Thoracic aorta (tissue), 2 donors: Measurements from ENCODE around the gene TPRG1. TPM values are rescaled to one million over a fixed set of nuclear protein-coding genes. Genes with fewer than 3 reads are reported as not detected.
"Not testable (repeated sequence)": the region's sequence is repeated elsewhere in the genome, so short reads cannot be mapped to it uniquely, and the experiment has no call there.

ENCODE experiments used
- ATAC-seq: fragments of 150-250 bp; one replicate; pipeline ENCODE4 v1.8.0; 2017; ENCODE audit warnings: low read depth; ENCODE audit not compliant: insufficient number of reproducible peaks, low FRiP score
- DNase-seq: peaks from one replicate; pipeline ENCODE4 v3.0.0-alpha.2; 2020; ENCODE audit warnings: low spot score
- H3K27ac ChIP-seq, 2 donors: fragments of 200-600 bp; sonication (generic); 1 replicate in 1 of 2; 2 replicates in 1 of 2; pipeline ENCODE4 v1.5.1; 2016; ENCODE audit warnings: mild to moderate bottlenecking in 2 of 2, moderate library complexity in 2 of 2
- H3K27me3 ChIP-seq: fragments of 200-600 bp; sonication (generic); replicated peaks from 2 replicates; pipeline ENCODE4 v1.6.0; 2016; ENCODE audit warnings: mild to moderate bottlenecking; ENCODE audit not compliant: insufficient read depth
- H3K36me3 ChIP-seq: fragments of 200-600 bp; sonication (generic); one replicate; pipeline ENCODE4 v1.5.1; 2016
- H3K4me1 ChIP-seq, 2 donors: fragments of 200-600 bp; sonication (generic); 1 replicate in 1 of 2; 2 replicates in 1 of 2; pipeline versions ENCODE4 v1.5.1 to v1.6.0; 2016; ENCODE audit warnings: low read depth in 2 of 2, mild to moderate bottlenecking in 1 of 2; ENCODE audit not compliant: control insufficient read depth in 1 of 2
- H3K4me3 ChIP-seq: fragments of 200-600 bp; sonication (generic); 2 replicates; pipeline ENCODE4 v1.5.1; 2016; ENCODE audit warnings: mild to moderate bottlenecking
- H3K9me3 ChIP-seq: fragments of 200-600 bp; sonication (generic); 2 replicates; pipeline ENCODE4 v1.5.1; 2016
- total RNA-seq, 2 donors: library from RNA; depleted of rRNA; stranded (reverse); fragments of >200 nt; gene quantifications; one replicate each; pipeline versions ENCODE4 v1.1.0 to v1.2.3, GENCODE V29; 2016
- TF ChIP-seq, protein P1 (sequence below): fragments of 200-600 bp; sonication (generic); IDR thresholded peaks from one replicate; pipeline ENCODE4 v1.5.1; 2019; ENCODE audit warnings: antibody characterized with exemption

Gene TPRG1
- total RNA-seq, 2 donors from 2014 or later = 7.4 to 14.5 TPM

DNA sequence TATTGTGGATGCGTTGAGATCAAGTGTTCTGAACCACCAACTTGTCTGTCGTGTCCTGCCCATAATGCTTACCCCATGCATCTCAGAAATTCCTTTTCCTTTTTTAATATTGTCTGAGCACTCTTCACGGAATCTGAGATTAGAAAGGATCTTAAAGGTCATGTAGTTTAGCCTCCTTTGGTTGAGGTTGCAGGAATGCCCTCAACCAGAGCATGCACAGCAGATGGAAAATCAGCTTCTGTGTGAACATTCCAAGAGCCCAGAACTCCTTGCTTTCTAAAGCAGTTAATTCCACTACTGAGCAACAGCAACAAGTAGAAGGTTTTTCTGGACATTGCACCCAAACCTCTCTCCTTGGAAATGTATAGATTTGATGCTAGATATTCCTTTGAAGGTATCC, 153.7 kb downstream of the TPRG1 start:
- H3K27ac ChIP-seq = no peak overlapping the region
- no peak overlapping the region for H3K4me3 ChIP-seq
- no peak for DNase-seq
- H3K9me3 ChIP-seq = no peaks in the 10 kb centered on the region
- TF ChIP-seq, protein P1, sequence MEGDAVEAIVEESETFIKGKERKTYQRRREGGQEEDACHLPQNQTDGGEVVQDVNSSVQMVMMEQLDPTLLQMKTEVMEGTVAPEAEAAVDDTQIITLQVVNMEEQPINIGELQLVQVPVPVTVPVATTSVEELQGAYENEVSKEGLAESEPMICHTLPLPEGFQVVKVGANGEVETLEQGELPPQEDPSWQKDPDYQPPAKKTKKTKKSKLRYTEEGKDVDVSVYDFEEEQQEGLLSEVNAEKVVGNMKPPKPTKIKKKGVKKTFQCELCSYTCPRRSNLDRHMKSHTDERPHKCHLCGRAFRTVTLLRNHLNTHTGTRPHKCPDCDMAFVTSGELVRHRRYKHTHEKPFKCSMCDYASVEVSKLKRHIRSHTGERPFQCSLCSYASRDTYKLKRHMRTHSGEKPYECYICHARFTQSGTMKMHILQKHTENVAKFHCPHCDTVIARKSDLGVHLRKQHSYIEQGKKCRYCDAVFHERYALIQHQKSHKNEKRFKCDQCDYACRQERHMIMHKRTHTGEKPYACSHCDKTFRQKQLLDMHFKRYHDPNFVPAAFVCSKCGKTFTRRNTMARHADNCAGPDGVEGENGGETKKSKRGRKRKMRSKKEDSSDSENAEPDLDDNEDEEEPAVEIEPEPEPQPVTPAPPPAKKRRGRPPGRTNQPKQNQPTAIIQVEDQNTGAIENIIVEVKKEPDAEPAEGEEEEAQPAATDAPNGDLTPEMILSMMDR = no peak
- H3K36me3 ChIP-seq = no peaks in the 10 kb centered on the region
- peaks cover 12 to 38% of the 10 kb centered on the region in 2 donors for H3K4me1 ChIP-seq
- no peaks in the 10 kb centered on the region for H3K27me3 ChIP-seq
- ATAC-seq = no peak

DNA sequence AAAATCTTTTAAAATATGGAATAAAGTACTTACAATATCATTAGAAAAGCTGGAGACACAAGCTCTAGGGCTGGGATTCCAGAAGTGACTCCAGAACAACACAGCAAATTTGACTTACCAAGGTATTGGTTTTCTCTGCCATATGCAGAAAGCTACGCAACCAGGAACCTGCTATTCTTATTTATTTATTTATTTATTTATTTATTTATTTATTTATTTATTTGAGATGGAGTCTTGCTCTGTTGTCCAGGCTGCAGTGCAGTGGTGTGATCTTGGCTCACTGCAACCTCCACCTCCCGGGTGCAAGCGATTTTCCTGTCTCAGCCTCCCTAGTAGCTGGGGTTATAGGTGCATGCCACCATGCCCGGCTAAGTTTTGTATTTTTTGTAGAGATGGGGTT, 157.9 kb downstream of the TPRG1 start:
- not testable (repeated sequence) for H3K36me3 ChIP-seq, H3K4me3 ChIP-seq, H3K4me1 ChIP-seq, DNase-seq, H3K27me3 ChIP-seq, H3K9me3 ChIP-seq, ATAC-seq, H3K27ac ChIP-seq

DNA sequence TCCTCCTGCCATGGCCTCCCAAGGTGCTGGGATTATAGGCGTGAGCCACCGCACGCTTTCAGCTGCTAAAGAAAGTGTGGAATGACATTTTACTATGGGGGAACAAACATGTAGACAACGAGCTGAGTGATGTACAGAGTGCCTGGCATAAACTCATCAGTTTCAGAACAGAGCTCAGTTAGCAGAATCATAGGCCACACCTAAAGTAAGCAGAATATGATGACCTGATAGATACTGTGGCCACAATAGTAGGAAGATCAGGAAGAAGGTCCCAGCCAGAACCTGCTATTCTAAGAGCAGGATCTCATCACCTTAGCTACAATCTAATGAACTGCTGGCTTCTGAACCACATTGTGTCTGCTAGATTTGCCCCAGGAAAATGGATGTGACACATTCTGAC, 158.3 kb downstream of the TPRG1 start:
- Histone ChIP-seq H3K27ac (no peak overlapping the region), H3K4me1 (peaks cover 0 to 2% of the 10 kb centered on the region in 2 donors), H3K27me3 (no peaks in the 10 kb centered on the region), H3K4me3 (no peak overlapping the region), H3K9me3 (no peaks in the 10 kb centered on the region), H3K36me3 (no peaks in the 10 kb centered on the region)
- TF ChIP-seq, protein P1 = no peak
- DNase-seq (no peak), ATAC-seq (no peak)

DNA sequence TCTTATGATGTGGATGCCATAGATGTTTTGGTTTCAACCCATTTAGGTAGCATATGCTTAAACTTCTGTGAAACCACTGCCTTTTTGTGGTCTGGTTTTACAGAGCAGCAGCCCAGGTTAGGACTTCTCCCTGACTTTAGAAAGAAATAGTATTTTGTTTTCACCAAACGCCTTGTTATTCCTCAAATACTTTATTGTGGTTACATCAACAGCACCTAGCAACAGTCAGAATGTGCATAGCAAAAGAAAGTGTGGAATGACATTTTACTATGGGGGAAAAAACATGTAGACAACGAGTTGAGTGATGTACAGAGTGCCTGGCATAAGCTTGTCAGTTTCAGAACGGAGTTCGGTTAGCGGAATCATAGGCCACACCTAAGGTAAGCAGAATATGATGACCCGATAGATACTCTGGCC, 159.2 kb downstream of the TPRG1 start:
- Histone ChIP-seq H3K9me3 (no peaks in the 10 kb centered on the region), H3K27me3 (no peaks in the 10 kb centered on the region), H3K4me3 (no peak overlapping the region), H3K4me1 (no peaks in the 10 kb centered on the region), H3K36me3 (no peaks in the 10 kb centered on the region), H3K27ac (no peak overlapping the region)
- ATAC-seq (no peak), DNase-seq (no peak)
- TF ChIP-seq, protein P1 = no peak

DNA sequence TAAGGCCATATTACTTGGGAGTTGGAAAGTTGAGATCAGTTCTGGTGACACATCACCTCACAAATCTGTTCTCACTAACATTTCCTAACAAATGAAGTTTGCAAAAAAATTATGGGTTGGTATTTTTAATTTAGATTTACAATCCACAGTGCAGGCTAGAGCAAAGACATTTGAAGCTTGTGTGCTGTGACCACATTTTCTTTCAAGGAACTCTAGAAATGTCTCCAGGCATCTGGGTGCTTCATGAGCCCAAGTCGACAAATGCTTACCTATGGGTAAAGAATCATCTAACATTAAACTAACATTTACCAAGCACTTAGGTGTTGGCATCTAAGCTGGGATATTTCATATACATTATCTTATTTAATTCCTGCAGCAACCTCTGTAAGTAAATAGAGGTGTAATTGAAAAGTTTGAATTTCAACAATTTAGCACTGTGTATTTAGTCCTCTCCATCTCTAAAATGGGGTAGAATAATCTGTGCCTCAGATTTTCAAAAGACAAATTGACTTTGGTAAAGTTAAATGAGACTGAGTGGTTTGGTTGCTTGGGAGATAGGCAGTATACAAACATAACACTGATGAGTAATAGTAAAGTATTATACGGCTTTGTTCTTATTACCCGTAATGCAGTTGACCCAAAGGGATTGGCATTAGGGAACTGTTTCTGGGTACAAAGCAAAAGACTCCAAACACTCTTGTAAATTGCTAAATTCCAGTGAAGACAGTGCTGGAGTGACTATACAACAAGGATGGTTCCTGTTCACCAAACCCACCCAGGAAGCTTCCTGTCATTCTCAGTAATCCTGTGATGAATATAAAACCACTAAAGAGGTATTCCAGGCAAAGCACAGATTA, 162.5 kb downstream of the TPRG1 start:
- H3K4me1 ChIP-seq = peaks cover 0 to 7% of the 10 kb centered on the region in 2 donors
- no peaks in the 10 kb centered on the region for H3K27me3 ChIP-seq
- TF ChIP-seq, protein P1 = no peak
- ATAC-seq = no peak
- H3K9me3 ChIP-seq = no peaks in the 10 kb centered on the region
- no peak for DNase-seq
- no peak overlapping the region for H3K4me3 ChIP-seq
- H3K36me3 ChIP-seq = no peaks in the 10 kb centered on the region
- H3K27ac ChIP-seq = no peak overlapping the region
